K562 (cell line): Measurements from ENCODE around the gene NOSIP. TPM values are rescaled to one million over a fixed set of nuclear protein-coding genes. Genes with fewer than 3 reads are reported as not detected.
A peak's percentile ranks its signal among the peaks of the same experiment; 100 is the strongest.

Source experiments
- ATAC-seq: fragments of 200-7000 bp; cut with Tn5 transposase; 3 replicates; pipeline ENCODE4 v1.9.1; 2020; ENCODE audit warnings: moderate library complexity
- BruUV-seq: library from RNA; stranded (reverse); fragments of 400-500 nt; replicated peaks from 2 replicates; lab custom pipeline; 2021; lab: Mats Ljungman, UMichigan
- CTCF ChIA-PET: fragments of 300-600 bp; formaldehyde crosslinking; extraction: SDS; loops from one replicate; lab custom pipeline; 2021; ENCODE audit warnings: low intra/inter-chr PET ratio; lab: Yijun Ruan, JAX
- POLR2A ChIA-PET: fragments of 300-600, 350-650 bp; sonication (Branson Sonifier 250); formaldehyde crosslinking; extraction: SDS; loops from one replicate; lab custom pipeline; 2021; ENCODE audit warnings: antibody characterized with exemption, inconsistent platforms; lab: Yijun Ruan, JAX
- DNase-seq, 4 experiments: peaks; one replicate each; pipeline versions ENCODE4 v3.0.0 to v3.0.0-alpha.2; 2011 to 2018; ENCODE audit warnings: low spot score in 3 of 4, mixed read lengths in 3 of 4; ENCODE audit errors: extremely low read depth in 1 of 4
- FAIRE-seq: peaks from 2 replicates; lab custom pipeline; 2011; peaks lifted over from hg19 to GRCh38; lab: Jason Lieb, UNC
- H2AFZ ChIP-seq: 2 replicates; pipeline ENCODE4 v1.6.0; 2011; ENCODE audit warnings: low read depth, low read length, control low read depth, inconsistent platforms
- H3K27ac ChIP-seq: fragments of 200-600 bp; 3 replicates; pipeline ENCODE4 v1.8.0; 2011; ENCODE audit warnings: low read depth, mild to moderate bottlenecking, control low read depth, inconsistent platforms, low read length, moderate library complexity, mixed read lengths; ENCODE audit errors: extremely low read depth
- H3K27me3 ChIP-seq, 2 experiments: fragments of 300-600 bp in 1 of 2; 2 replicates in 1 of 2; 3 replicates in 1 of 2; pipeline versions ENCODE4 v1.6.0 to v1.8.0; 2011; ENCODE audit warnings: inconsistent platforms in 2 of 2, low read length in 2 of 2, mild to moderate bottlenecking in 1 of 2, mixed read lengths in 1 of 2, moderate library complexity in 1 of 2; ENCODE audit not compliant: control insufficient read depth in 2 of 2, insufficient read depth in 2 of 2
- H3K36me3 ChIP-seq: fragments of 300-600 bp; 3 replicates; pipeline ENCODE4 v1.8.0; 2011; ENCODE audit warnings: mild to moderate bottlenecking, low read length, inconsistent platforms; ENCODE audit not compliant: control insufficient read depth, insufficient read depth
- H3K4me1 ChIP-seq, 2 experiments: fragments of 200-600 bp in 1 of 2; replicated peaks in 1 of 2; 2 replicates in 1 of 2; 3 replicates in 1 of 2; pipeline versions ENCODE4 v1.5.1 to v1.8.0; 2011; ENCODE audit warnings: inconsistent platforms in 2 of 2, low read length in 2 of 2, mild to moderate bottlenecking in 1 of 2, mixed read lengths in 1 of 2, moderate library complexity in 1 of 2; ENCODE audit not compliant: control insufficient read depth in 2 of 2, insufficient read depth in 2 of 2
- H3K4me2 ChIP-seq: 2 replicates; pipeline ENCODE4 v1.6.1; 2011; ENCODE audit warnings: low read length, control low read depth, inconsistent platforms, mixed read lengths; ENCODE audit not compliant: insufficient read depth
- H3K4me3 ChIP-seq: fragments of 200-600 bp; sonication (generic), shearing (Covaris generic); 2 replicates; pipeline ENCODE4 v1.5.1; 2016; ENCODE audit warnings: control low read depth, inconsistent platforms
- H3K79me2 ChIP-seq: fragments of 200-600 bp; 3 replicates; pipeline ENCODE4 v1.8.0; 2011; ENCODE audit warnings: low read length, inconsistent platforms; ENCODE audit not compliant: control insufficient read depth, insufficient read depth
- H3K9ac ChIP-seq, 2 experiments: 2 replicates each; pipeline versions ENCODE4 v1.6.0 to v1.6.1; 2011; ENCODE audit warnings: low read depth in 2 of 2, low read length in 2 of 2, control low read depth in 1 of 2, inconsistent platforms in 1 of 2, mild to moderate bottlenecking in 1 of 2, mixed read lengths in 1 of 2; ENCODE audit not compliant: insufficient read depth in 1 of 2
- H3K9me1 ChIP-seq: one replicate; pipeline ENCODE4 v1.6.0; 2011; ENCODE audit warnings: inconsistent platforms, mild to moderate bottlenecking, low read length, moderate library complexity; ENCODE audit not compliant: control insufficient read depth, insufficient read depth
- H3K9me3 ChIP-seq: replicated peaks from 2 replicates; pipeline ENCODE4 v1.5.1; 2011; ENCODE audit warnings: low read depth, low read length, inconsistent platforms; ENCODE audit not compliant: control insufficient read depth, insufficient read depth
- H4K20me1 ChIP-seq: replicated peaks from 2 replicates; pipeline ENCODE4 v1.6.1; 2011; ENCODE audit warnings: low read length, inconsistent platforms, mixed read lengths; ENCODE audit not compliant: control insufficient read depth, insufficient read depth
- HSF4 ChIP-seq: fragments of 250-450 bp; sonication (Bioruptor Pico); IDR thresholded peaks from 2 replicates; pipeline ENCODE4 v2.1.2; 2022; ENCODE audit warnings: mild to moderate bottlenecking, moderate library complexity, borderline replicate concordance
- MYNN ChIP-seq, 2 experiments: sonication (generic); formaldehyde crosslinking in 1 of 2; IDR thresholded peaks; 2 replicates each; pipeline versions ENCODE4 v1.5.0 to v1.6.1; 2016 to 2020; ENCODE audit warnings: antibody characterized with exemption in 1 of 2, missing genetic modification reagents in 1 of 2
- NFE2 ChIP-seq: IDR thresholded peaks from 2 replicates; pipeline ENCODE4 v1.6.1; 2014; ENCODE audit warnings: antibody characterized with exemption, low read depth
- RCOR1 ChIP-seq, 2 experiments: IDR thresholded peaks; 2 replicates each; pipeline ENCODE4 v1.6.1; 2012; ENCODE audit warnings: low read depth in 2 of 2, low read length in 2 of 2, borderline replicate concordance in 1 of 2, improper control_type of control experiment in 1 of 2
- SMAD4 ChIP-seq: fragments of 250-450 bp; sonication (Bioruptor Pico); conservative IDR thresholded peaks from 2 replicates; pipeline ENCODE4 v1.8.0; 2021; ENCODE audit warnings: inconsistent platforms, mild to moderate bottlenecking, moderate library complexity
- SMC3 ChIP-seq: conservative IDR thresholded peaks from 2 replicates; pipeline ENCODE4 v1.6.1; 2011; ENCODE audit warnings: low read depth, low read length, improper control_type of control experiment; ENCODE audit not compliant: insufficient read depth
- STAG1 ChIP-seq: sonication (generic); formaldehyde crosslinking; IDR thresholded peaks from 2 replicates; pipeline ENCODE4 v1.5.0; 2020; ENCODE audit warnings: missing genetic modification reagents, borderline replicate concordance
- U2AF1 ChIP-seq: fragments of 200-400 bp; formaldehyde crosslinking; optimal IDR thresholded peaks from 2 replicates; pipeline ENCODE3; 2017; ENCODE audit warnings: mild to moderate bottlenecking, low read depth, low read length, moderate library complexity
- ZBTB7A ChIP-seq: IDR thresholded peaks from 2 replicates; pipeline ENCODE4 v1.6.1; 2011; ENCODE audit warnings: low read depth, mild to moderate bottlenecking, low read length, moderate library complexity, borderline replicate concordance; ENCODE audit not compliant: control insufficient read depth
- ZNF124 ChIP-seq: sonication (generic); formaldehyde crosslinking; IDR thresholded peaks from 2 replicates; pipeline ENCODE4 v1.8.1; 2022; ENCODE audit warnings: missing genetic modification reagents
- ZNF407 ChIP-seq: fragments of 450-650 bp; IDR thresholded peaks from 2 replicates; pipeline ENCODE4 v1.6.1; 2016; ENCODE audit warnings: low read depth
- WGBS: fragments of 100-300 bp; shearing (Covaris generic); methylation state at CpG from one replicate; pipeline ENCODE4 v1.1.6; 2016; ENCODE audit warnings: low coverage, mixed read lengths; ENCODE audit not compliant: insufficient coverage; ENCODE audit errors: missing lambda C conversion rate; 5-methylcytosine and 5-hydroxymethylcytosine counted together
- in situ Hi-C: fragments of 300-500 bp; cut with MboI; formaldehyde crosslinking; loops from 4 replicates; pipeline ENCODE4 v1.15.0; 2018; ENCODE audit warnings: inconsistent platforms, mixed read lengths
- intact Hi-C: fragments of 100-400 bp; cut with micrococcal nuclease; formaldehyde crosslinking; loops from 2 replicates; pipeline ENCODE4 v1.14.2; 2022
- polyA plus RNA-seq, 8 experiments: library from polyadenylated mRNA; depleted of rRNA in 4 of 8; stranded (reverse) in 5 of 8; unstranded in 3 of 8; fragments of >200 nt; fragmentation: Nextera tagmentation in 2 of 8; fragmentation: Illumina TruSeq in 1 of 8; extraction: Ambion mirVana in 2 of 8; extraction: Trizol in 1 of 8; gene quantifications; 2 replicates each; pipeline versions ENCODE4 v1.2.1 to v1.2.3, GENCODE V29; 2011 to 2014; ENCODE audit warnings: inconsistent platforms in 1 of 8, missing spikeins in 1 of 8
- total RNA-seq, 7 experiments: library from RNA; depleted of rRNA in 6 of 7; stranded (reverse); fragments of >200 nt in 6 of 7; fragmentation: Illumina TruSeq in 2 of 7; extraction: Trizol in 2 of 7; gene quantifications; 2 replicates each; pipeline versions ENCODE4 v1.2.1 to v1.2.3, GENCODE V29; 2011 to 2021; ENCODE audit warnings: low replicate concordance in 1 of 7

Gene NOSIP
- total and polyA plus RNA-seq, 9 of the 15 experiments (the other 6 are each of a cell fraction or from before 2014, with no cell fraction given): 14.4 to 153 (median 79.9) TPM

DNA sequence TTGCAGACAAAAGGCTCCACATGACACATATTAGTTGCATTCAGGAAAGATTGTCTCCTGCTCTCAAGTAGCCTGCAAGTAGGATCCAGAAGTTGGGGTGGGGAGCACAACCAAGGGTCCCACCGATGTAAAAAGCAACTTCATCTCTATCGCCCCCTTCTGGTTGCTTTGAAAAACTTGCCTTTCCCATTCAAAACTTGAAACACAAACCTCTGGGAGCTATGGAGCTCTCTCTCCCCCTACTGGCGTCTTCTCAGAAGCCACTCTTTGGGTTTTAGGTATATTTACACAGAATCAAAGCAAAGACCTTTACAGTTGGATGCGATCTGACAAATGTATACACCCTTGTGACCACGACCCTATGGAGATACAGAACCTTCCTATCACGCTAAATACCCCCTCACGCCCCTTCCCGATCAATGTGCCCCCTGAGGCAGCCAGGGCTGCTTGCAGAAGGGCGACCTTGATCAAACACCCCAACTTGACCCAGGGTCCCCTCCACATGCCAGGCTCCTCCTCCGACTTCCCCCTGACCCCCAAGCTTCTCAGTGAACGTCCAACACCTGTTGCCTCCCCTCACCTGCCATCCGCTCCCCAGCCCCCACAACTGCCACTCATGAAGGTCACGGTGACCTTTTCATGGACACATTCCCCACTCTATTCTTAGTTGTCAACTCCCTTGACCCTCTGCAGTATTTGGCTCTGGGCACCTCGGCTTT lies 10.1 kb downstream of the NOSIP start:
- H3K4me3 ChIP-seq: no peak overlapping the region
- POLR2A ChIA-PET: interaction anchor here (0.6 to 2.4 kb wide), 15 partner anchors 10 to 359 kb away, joined by 3 to 23 read pairs (median 4); partner anchors contain the start of genes NOSIP, PRRG2, RPL13A and RRAS
- H3K4me2 ChIP-seq: peak overlapping the region; percentile 53
- 13% methylated on average over 12 of the region's 14 CpGs for WGBS
- CTCF ChIA-PET: interaction anchor here (0.7 to 2.3 kb wide), 10 partner anchors 9 to 344 kb away, joined by 3 to 11 read pairs (median 4); partner anchors contain the start of gene RPS11
- intact Hi-C loops (loop anchor here (1.0 to 5.0 kb wide), 3 partner anchors 23 to 107 kb away; partner anchors contain the start of gene PRMT1), in situ Hi-C loops (no loop called here)
- FAIRE-seq: peak; percentile 90
- peak overlapping the region; percentile 12 to 84; a peak in 3 of 4 replicates for H3K9ac ChIP-seq
- H3K27ac ChIP-seq: peak overlapping the region; percentile 53
- H3K9me1 ChIP-seq: peaks cover 3% of the 10 kb centered on the region
- peaks cover 3% of the 10 kb centered on the region; the same call in 1 of the 2 replicates for H4K20me1 ChIP-seq
- no peaks in the 10 kb centered on the region for H3K27me3 ChIP-seq
- H3K79me2 ChIP-seq: peaks cover 47% of the 10 kb centered on the region
- ATAC-seq: peak; percentile 89
- H3K9me3 ChIP-seq: no peaks in the 10 kb centered on the region
- H2AFZ ChIP-seq: no peak overlapping the region
- H3K4me1 ChIP-seq: peaks cover 17 to 21% of the 10 kb centered on the region in 2 experiments
- DNase-seq: peak; percentile 81 to 93 (median 82)
- no TSS peak for BruUV-seq
- H3K36me3 ChIP-seq: peaks cover 24% of the 10 kb centered on the region
- TF ChIP-seq ZNF124 (CRISPR knock-in tag) (no peak), NFE2 (peak; percentile 12; the same call in 1 of the 2 replicates), HSF4 (no peak), ZBTB7A (peak; percentile 76), STAG1 (CRISPR knock-in tag) (peak; percentile 70; the same call in 1 of the 2 replicates), SMAD4 (CRISPR knock-in tag) (0 out of 2 replicates have a peak, but pooled peaks have one; percentile 19), RCOR1 (IDR thresholded peaks at IDR 0.05; ENCODE audit: borderline replicate concordance in 1 of 2, low read depth in 2 of 2, low read length in 2 of 2) (peak in 1 of 2 experiments; percentile 63; a peak in 1 of 4 replicates), SMC3 (peak; percentile 81), U2AF1 (no peak), ZNF407 (no peak), MYNN (IDR thresholded peaks at IDR 0.05) (0 out of 2 replicates have a peak, but pooled peaks have one; percentile 31), MYNN (CRISPR knock-in tag; IDR thresholded peaks at IDR 0.05) (no peak)
